Measurements from ENCODE around the gene C1QL1. TPM values are rescaled to one million over a fixed set of nuclear protein-coding genes. Genes with fewer than 3 reads are reported as not detected.

Gene C1QL1
- total RNA-seq, 6 experiments from 2014 or later: 0.19 to 0.36 (median 0.25) TPM; not detected in 1

GRCh38 chr17:44978807-44979206 lies 10.7 kb upstream of the C1QL1 start:
- TF ChIP-seq CTCF (IDR thresholded peaks at IDR 0.05): no peak
- no peaks in the 10 kb centered on the region for H3K36me3 Mint-ChIP-seq (ENCODE audit: low read depth)
- no peak overlapping the region for H3K27ac Mint-ChIP-seq
- peaks cover 29% of the 10 kb centered on the region for H3K27me3 Mint-ChIP-seq (ENCODE audit: insufficient read depth)
- H3K4me3 Mint-ChIP-seq: no peak overlapping the region
- H3K9me3 Mint-ChIP-seq: no peaks in the 10 kb centered on the region
- no peak for DNase-seq
- peaks cover 13% of the 10 kb centered on the region for H3K4me1 Mint-ChIP-seq (ENCODE audit: low read depth)

- peaks cover 15% of the 10 kb centered on the region for H3K4me1 Mint-ChIP-seq (ENCODE audit: low read depth)
- H3K27ac Mint-ChIP-seq: no peak overlapping the region
- H3K27me3 Mint-ChIP-seq (ENCODE audit: insufficient read depth): peaks cover 29% of the 10 kb centered on the region
- TF ChIP-seq CTCF (IDR thresholded peaks at IDR 0.05): 0 out of 2 replicates have a peak, but pooled peaks have one; percentile 18
- no peak for DNase-seq
- H3K4me3 Mint-ChIP-seq: no peak overlapping the region
- H3K9me3 Mint-ChIP-seq: no peaks in the 10 kb centered on the region
- H3K36me3 Mint-ChIP-seq (ENCODE audit: low read depth): no peaks in the 10 kb centered on the region
These were observed 9.9 kb upstream of the C1QL1 start for GRCh38 chr17:44977814-44978550.

GRCh38 chr17:44977065-44977464 lies 9.0 kb upstream of the C1QL1 start:
- Mint-ChIP-seq H3K27ac (no peak overlapping the region), H3K27me3 (ENCODE audit: insufficient read depth) (peaks cover 29% of the 10 kb centered on the region), H3K36me3 (ENCODE audit: low read depth) (no peaks in the 10 kb centered on the region), H3K4me3 (no peak overlapping the region), H3K4me1 (ENCODE audit: low read depth) (peaks cover 24% of the 10 kb centered on the region), H3K9me3 (no peaks in the 10 kb centered on the region)
- TF ChIP-seq CTCF (IDR thresholded peaks at IDR 0.05): no peak
- DNase-seq: no peak

- Mint-ChIP-seq H3K4me3 (no peak overlapping the region), H3K9me3 (no peaks in the 10 kb centered on the region), H3K36me3 (ENCODE audit: low read depth) (no peaks in the 10 kb centered on the region), H3K27ac (no peak overlapping the region), H3K27me3 (ENCODE audit: insufficient read depth) (peaks cover 28% of the 10 kb centered on the region), H3K4me1 (ENCODE audit: low read depth) (peaks cover 21% of the 10 kb centered on the region)
- no peak for DNase-seq
- no peak for TF ChIP-seq CTCF (IDR thresholded peaks at IDR 0.05)
These were observed 8.1 kb upstream of the C1QL1 start for GRCh38 chr17:44976206-44976605.

DNA sequence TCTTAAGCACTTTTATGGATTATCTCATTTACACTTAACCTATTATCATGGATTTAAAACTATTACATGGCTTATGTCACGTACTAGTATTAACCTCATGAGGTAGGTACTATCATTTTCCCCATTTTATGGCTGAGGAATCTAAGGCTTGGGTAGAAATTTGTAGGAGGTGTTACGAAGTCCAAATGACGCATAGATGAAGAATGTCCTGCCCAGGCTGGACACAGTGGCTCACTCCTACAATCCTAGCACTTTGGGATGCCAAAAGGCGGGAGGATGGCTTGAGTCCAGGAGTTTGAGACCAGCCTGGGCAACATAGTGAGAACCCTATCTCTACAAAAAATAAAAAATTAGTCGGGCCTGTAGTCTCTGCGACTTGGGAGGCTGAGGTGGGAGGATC lies 4.8 kb upstream of the C1QL1 start:
- no peak overlapping the region for H3K27ac Mint-ChIP-seq
- no peaks in the 10 kb centered on the region for H3K36me3 Mint-ChIP-seq (ENCODE audit: low read depth)
- H3K4me3 Mint-ChIP-seq: no peak overlapping the region
- peaks cover 20% of the 10 kb centered on the region for H3K27me3 Mint-ChIP-seq (ENCODE audit: insufficient read depth)
- no peaks in the 10 kb centered on the region for H3K9me3 Mint-ChIP-seq
- DNase-seq: peak; percentile 7
- no peak for TF ChIP-seq CTCF (IDR thresholded peaks at IDR 0.05)
- H3K4me1 Mint-ChIP-seq (ENCODE audit: low read depth): peaks cover 21% of the 10 kb centered on the region
